B cell (primary cell): ENCODE measurements around the gene HNRNPLL. TPM values are rescaled to one million over a fixed set of nuclear protein-coding genes. Genes with fewer than 3 reads are reported as not detected.

Experiments
- ATAC-seq: fragments of 200-7000 bp; cut with Tn5 transposase; one replicate; pipeline ENCODE4 v1.10.0; 2021; ENCODE audit warnings: low read depth, mild to moderate bottlenecking, moderate number of reproducible peaks, moderate library complexity
- CTCF ChIA-PET: fragments of 350-600 bp; sonication (Branson Sonifier 250); formaldehyde crosslinking; loops from one replicate; lab custom pipeline; 2021; ENCODE audit warnings: antibody characterized with exemption, inconsistent platforms; lab: Charles Lee
- POLR2A ChIA-PET: fragments of 350-600 bp; sonication (Branson Sonifier 250); formaldehyde crosslinking; loops from one replicate; lab custom pipeline; 2021; ENCODE audit warnings: antibody characterized with exemption; lab: Charles Lee
- DNase-seq: peaks from one replicate; pipeline ENCODE4 v3.0.0; 2013
- H2AFZ ChIP-seq: 2 replicates; pipeline ENCODE4 v1.6.1; 2012; ENCODE audit warnings: mild to moderate bottlenecking, low read depth, low read length; ENCODE audit not compliant: insufficient read depth, poor library complexity, severe bottlenecking
- H3K27ac ChIP-seq, 2 donors: 1 replicate in 1 of 2; 2 replicates in 1 of 2; pipeline ENCODE4 v1.5.1; 2012 to 2013; ENCODE audit warnings: low read length in 2 of 2, mild to moderate bottlenecking in 2 of 2, moderate library complexity in 1 of 2
- H3K27me3 ChIP-seq, 4 experiments: fragments of 200-600 bp in 1 of 4; sonication (generic) in 1 of 4; replicated peaks in 1 of 4; 1 replicate in 2 of 4; 2 replicates in 2 of 4; pipeline versions ENCODE4 v1.6.1 to v1.7.0; 2013 to 2016; ENCODE audit warnings: low read length in 3 of 4, mild to moderate bottlenecking in 2 of 4, mixed read lengths in 1 of 4, moderate library complexity in 1 of 4; ENCODE audit not compliant: insufficient read depth in 4 of 4, control insufficient read depth in 3 of 4; ENCODE audit errors: control extremely low read depth in 1 of 4
- H3K36me3 ChIP-seq, 2 experiments: replicated peaks in 1 of 2; 1 replicate in 1 of 2; 2 replicates in 1 of 2; pipeline versions ENCODE4 v1.6.1 to v1.7.1; 2013; ENCODE audit warnings: low read length in 1 of 2; ENCODE audit not compliant: insufficient read depth in 2 of 2, control insufficient read depth in 1 of 2; ENCODE audit errors: control extremely low read depth in 1 of 2, extremely low read depth in 1 of 2
- H3K4me1 ChIP-seq, 2 donors: fragments of 200-600 bp in 1 of 2; sonication (generic) in 1 of 2; 1 replicate in 1 of 2; 2 replicates in 1 of 2; pipeline versions ENCODE4 v1.5.1 to v1.6.1; 2013 to 2017; ENCODE audit warnings: low read length in 2 of 2; ENCODE audit not compliant: control insufficient read depth in 2 of 2, insufficient read depth in 2 of 2
- H3K4me2 ChIP-seq: replicated peaks from 2 replicates; pipeline ENCODE3; 2012; ENCODE audit warnings: mild to moderate bottlenecking, low read depth, low read length; ENCODE audit not compliant: poor library complexity, severe bottlenecking
- H3K4me3 ChIP-seq, 5 experiments: fragments of 200-600 bp in 1 of 5; sonication (generic) in 1 of 5; 1 replicate in 3 of 5; 2 replicates in 2 of 5; pipeline versions ENCODE4 v1.5.1 to v1.7.0; 2011 to 2016; ENCODE audit warnings: low read length in 4 of 5, mild to moderate bottlenecking in 4 of 5, low read depth in 2 of 5, control low read depth in 1 of 5, moderate library complexity in 1 of 5; ENCODE audit not compliant: insufficient read depth in 1 of 5; ENCODE audit errors: control extremely low read depth in 1 of 5, extremely low read depth in 1 of 5
- H3K79me2 ChIP-seq: fragments of 200-600 bp; sonication (generic); one replicate; pipeline ENCODE4 v1.6.0; 2016; ENCODE audit warnings: low read length; ENCODE audit not compliant: control insufficient read depth, insufficient read depth
- H3K9ac ChIP-seq: fragments of 200-600 bp; sonication (generic); 2 replicates; pipeline ENCODE4 v1.6.1; 2017; ENCODE audit warnings: mild to moderate bottlenecking, low read length, moderate library complexity
- H3K9me3 ChIP-seq, 3 donors: one replicate each; pipeline versions ENCODE4 v1.6.1 to v1.7.1; 2013; ENCODE audit warnings: low read length in 2 of 3; ENCODE audit not compliant: control insufficient read depth in 2 of 3, insufficient read depth in 1 of 3; ENCODE audit errors: control extremely low read depth in 1 of 3
- H4K20me1 ChIP-seq: 2 replicates; pipeline ENCODE4 v1.6.0; 2012; ENCODE audit warnings: mild to moderate bottlenecking, low read length; ENCODE audit not compliant: insufficient read depth, control insufficient read depth, poor library complexity, severe bottlenecking
- H3K27ac Mint-ChIP-seq: one replicate; pipeline ENCODE4 v1.8.0; 2021; ENCODE audit warnings: mixed read lengths
- H3K27me3 Mint-ChIP-seq: one replicate; pipeline ENCODE4 v1.8.0; 2021; ENCODE audit warnings: mixed read lengths
- H3K4me1 Mint-ChIP-seq: one replicate; pipeline ENCODE4 v1.8.0; 2021; ENCODE audit warnings: mixed read lengths
- H3K4me3 Mint-ChIP-seq: one replicate; pipeline ENCODE4 v1.8.0; 2021; ENCODE audit warnings: mixed read lengths
- H3K9me3 Mint-ChIP-seq: one replicate; pipeline ENCODE4 v1.8.0; 2022; ENCODE audit warnings: mixed read lengths; ENCODE audit not compliant: insufficient read depth
- CTCF ChIP-seq: fragments of 200-600 bp; IDR thresholded peaks from one replicate; pipeline ENCODE4 v1.8.0; 2022; ENCODE audit warnings: antibody characterized with exemption, mild to moderate bottlenecking
- EZH2 ChIP-seq: IDR thresholded peaks from 2 replicates; pipeline ENCODE4 v1.6.1; 2012; ENCODE audit warnings: borderline replicate concordance, low read depth, mild to moderate bottlenecking, moderate library complexity, low read length; ENCODE audit not compliant: insufficient read depth, poor library complexity, severe bottlenecking
- WGBS: methylation state at CpG from one replicate; pipeline ENCODE4 v1.1.5; 2013; ENCODE audit warnings: missing lambda C conversion rate; ENCODE audit not compliant: insufficient coverage; 5-methylcytosine and 5-hydroxymethylcytosine counted together
- intact Hi-C: fragments of 100-400 bp; cut with micrococcal nuclease; formaldehyde crosslinking; loops from one replicate; pipeline ENCODE4 v1.10.0; 2022
- polyA plus RNA-seq: library from polyadenylated mRNA; depleted of rRNA; stranded (reverse); fragments of >200 nt; gene quantifications from 2 replicates; pipeline ENCODE4 v1.2.3, GENCODE V29; 2012
- total RNA-seq, 2 donors: library from RNA; stranded (reverse); fragments of 120-200 nt in 1 of 2; gene quantifications; 1 replicate in 1 of 2; 2 replicates in 1 of 2; pipeline versions ENCODE4 v1.2.3 to v1.2.4, GENCODE V29; 2013 to 2022

Gene HNRNPLL
- total and polyA plus RNA-seq, 2 donors (not counting 1 experiment from before 2014, with no cell fraction given): 2.1 to 6.7 TPM

DNA sequence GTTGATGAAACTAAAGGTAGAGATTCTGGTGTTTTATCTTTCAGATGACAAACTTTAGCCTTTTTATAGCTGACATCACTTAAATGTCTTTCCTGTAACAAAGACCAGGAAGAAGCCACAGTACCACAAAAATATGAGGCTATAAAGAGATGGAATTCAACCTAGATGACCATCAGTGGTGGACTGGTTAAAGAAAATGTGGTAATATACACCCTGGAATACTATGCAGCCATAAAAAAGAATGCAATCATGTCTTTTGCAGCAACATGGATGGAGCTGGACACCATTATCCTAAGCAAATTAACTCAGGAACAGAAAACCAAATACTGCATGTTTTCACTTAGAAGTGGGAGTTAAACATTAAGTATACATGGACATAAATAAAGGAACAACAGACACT lies 18.3 kb upstream of the HNRNPLL start:
- H2AFZ ChIP-seq: no peak overlapping the region
- H3K4me1 Mint-ChIP-seq: peaks cover 6% of the 10 kb centered on the region
- H3K79me2 ChIP-seq: no peaks in the 10 kb centered on the region
- peaks cover 0 to 41% (median 37%) of the 10 kb centered on the region in 4 experiments for H3K27me3 ChIP-seq
- ChIA-PET POLR2A (no interaction called here), CTCF (no interaction called here)
- TF ChIP-seq EZH2: no peak
- TF ChIP-seq CTCF: no peak
- ATAC-seq (no peak), DNase-seq (no peak)
- no peak overlapping the region for H3K27ac ChIP-seq
- H3K9me3 ChIP-seq: peaks cover 0 to 5% (median 4%) of the 10 kb centered on the region in 3 donors
- H3K4me1 ChIP-seq: peaks cover 7% of the 10 kb centered on the region in 2 donors
- H3K4me3 Mint-ChIP-seq: no peak overlapping the region
- no peaks in the 10 kb centered on the region for H3K9me3 Mint-ChIP-seq
- no peak overlapping the region for H3K4me2 ChIP-seq
- H4K20me1 ChIP-seq: no peaks in the 10 kb centered on the region
- intact Hi-C loops: no loop called here
- H3K9ac ChIP-seq: no peak overlapping the region
- H3K4me3 ChIP-seq: no peak overlapping the region
- no peak overlapping the region for H3K27ac Mint-ChIP-seq
- H3K27me3 Mint-ChIP-seq: peaks cover 58% of the 10 kb centered on the region
- no peaks in the 10 kb centered on the region for H3K36me3 ChIP-seq

DNA sequence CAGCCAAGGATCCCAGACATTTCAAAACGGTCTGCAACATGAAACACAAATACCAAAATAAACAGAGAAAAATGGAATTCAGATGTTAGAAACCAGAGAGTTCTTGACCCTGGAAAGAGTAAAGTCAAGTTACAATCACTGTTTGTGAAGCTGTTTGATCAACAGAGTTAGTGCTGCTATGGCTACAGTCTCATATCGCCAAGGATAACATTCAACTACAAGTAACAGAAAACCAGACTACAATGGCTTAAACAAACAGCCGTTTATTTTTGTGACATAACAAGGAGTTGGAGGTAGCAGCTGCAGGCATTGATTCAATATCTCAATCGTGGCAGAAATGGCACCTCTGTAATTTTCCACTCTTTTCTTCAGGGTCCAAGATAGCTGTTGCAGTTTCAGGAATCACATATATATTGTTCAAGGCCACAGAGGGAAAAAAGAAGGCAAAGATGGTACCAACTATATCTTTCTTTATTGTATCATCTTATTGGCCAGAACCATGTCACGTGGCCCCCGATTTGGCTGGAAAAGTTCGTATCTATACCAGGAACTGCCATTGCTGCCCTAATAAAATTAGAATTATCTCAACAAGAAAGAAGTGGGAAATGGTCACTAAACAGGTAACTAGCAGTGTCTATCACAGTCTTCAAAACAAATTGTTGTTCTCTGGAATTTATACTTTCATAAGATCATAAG lies 17.7 kb upstream of the HNRNPLL start:
- Mint-ChIP-seq H3K4me3 (no peak overlapping the region), H3K4me1 (peaks cover 6% of the 10 kb centered on the region), H3K27me3 (peaks cover 59% of the 10 kb centered on the region), H3K27ac (no peak overlapping the region), H3K9me3 (no peaks in the 10 kb centered on the region)
- Histone ChIP-seq H3K9ac (no peak overlapping the region), H3K27ac (no peak overlapping the region), H3K9me3 (peaks cover 0 to 5% (median 4%) of the 10 kb centered on the region in 3 donors), H2AFZ (no peak overlapping the region), H3K27me3 (peaks cover 0 to 44% (median 37%) of the 10 kb centered on the region in 4 experiments), H3K4me2 (no peak overlapping the region), H3K4me3 (no peak overlapping the region), H3K79me2 (no peaks in the 10 kb centered on the region), H3K4me1 (peaks cover 7% of the 10 kb centered on the region in 2 donors), H4K20me1 (no peaks in the 10 kb centered on the region), H3K36me3 (no peaks in the 10 kb centered on the region)
- no peak for ATAC-seq
- intact Hi-C loops: no loop called here
- no peak for TF ChIP-seq EZH2
- no peak for TF ChIP-seq CTCF
- WGBS: no CpG with 5 or more reads among the region's 7 CpGs
- no peak for DNase-seq
- ChIA-PET CTCF (no interaction called here), POLR2A (no interaction called here)
